ENCODE measurements around the gene SNRNP48. TPM values are rescaled to one million over a fixed set of nuclear protein-coding genes. Genes with fewer than 3 reads are reported as not detected.

SNRNP48 gene
- total RNA-seq, 4 donors from 2014 or later = 10.2 to 39.7 (median 14.6) TPM

DNA sequence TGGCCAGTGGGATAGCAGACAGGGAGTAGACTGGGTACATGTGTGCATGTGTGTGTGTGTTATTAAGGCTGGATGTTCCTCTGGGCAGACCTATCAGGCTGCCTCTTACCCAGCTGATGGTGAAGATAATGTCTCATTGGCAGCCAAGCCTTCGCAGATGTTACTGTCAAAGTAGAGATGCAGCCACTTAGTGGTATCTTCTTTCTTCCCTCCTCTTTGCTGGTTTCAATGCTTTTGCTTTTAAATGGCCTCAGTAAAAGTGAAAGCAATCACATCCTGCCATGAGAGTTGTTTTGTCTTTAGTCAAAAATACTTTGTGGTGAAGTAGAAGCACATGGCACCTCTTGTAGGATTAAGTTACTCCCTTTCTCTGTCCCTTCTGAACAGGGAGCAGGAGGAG lies 57.5 kb downstream of the SNRNP48 start:
- H3K4me3 ChIP-seq = no peak overlapping the region
- no peak overlapping the region for H3K27ac ChIP-seq
- no peaks in the 10 kb centered on the region for H3K4me1 ChIP-seq
- intact Hi-C loops (cut with DNase I; ENCODE audit: low total_unique reads) = no loop called here
- DNase-seq = no peak
- no peaks in the 10 kb centered on the region for H3K9me3 ChIP-seq
- TF ChIP-seq, protein P1, sequence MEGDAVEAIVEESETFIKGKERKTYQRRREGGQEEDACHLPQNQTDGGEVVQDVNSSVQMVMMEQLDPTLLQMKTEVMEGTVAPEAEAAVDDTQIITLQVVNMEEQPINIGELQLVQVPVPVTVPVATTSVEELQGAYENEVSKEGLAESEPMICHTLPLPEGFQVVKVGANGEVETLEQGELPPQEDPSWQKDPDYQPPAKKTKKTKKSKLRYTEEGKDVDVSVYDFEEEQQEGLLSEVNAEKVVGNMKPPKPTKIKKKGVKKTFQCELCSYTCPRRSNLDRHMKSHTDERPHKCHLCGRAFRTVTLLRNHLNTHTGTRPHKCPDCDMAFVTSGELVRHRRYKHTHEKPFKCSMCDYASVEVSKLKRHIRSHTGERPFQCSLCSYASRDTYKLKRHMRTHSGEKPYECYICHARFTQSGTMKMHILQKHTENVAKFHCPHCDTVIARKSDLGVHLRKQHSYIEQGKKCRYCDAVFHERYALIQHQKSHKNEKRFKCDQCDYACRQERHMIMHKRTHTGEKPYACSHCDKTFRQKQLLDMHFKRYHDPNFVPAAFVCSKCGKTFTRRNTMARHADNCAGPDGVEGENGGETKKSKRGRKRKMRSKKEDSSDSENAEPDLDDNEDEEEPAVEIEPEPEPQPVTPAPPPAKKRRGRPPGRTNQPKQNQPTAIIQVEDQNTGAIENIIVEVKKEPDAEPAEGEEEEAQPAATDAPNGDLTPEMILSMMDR (IDR thresholded peaks at IDR 0.05) = no peak
- no peak for TF ChIP-seq POLR2A (IDR thresholded peaks at IDR 0.05)
- H3K27me3 ChIP-seq = no peaks in the 10 kb centered on the region
- H3K36me3 ChIP-seq = no peaks in the 10 kb centered on the region

DNA sequence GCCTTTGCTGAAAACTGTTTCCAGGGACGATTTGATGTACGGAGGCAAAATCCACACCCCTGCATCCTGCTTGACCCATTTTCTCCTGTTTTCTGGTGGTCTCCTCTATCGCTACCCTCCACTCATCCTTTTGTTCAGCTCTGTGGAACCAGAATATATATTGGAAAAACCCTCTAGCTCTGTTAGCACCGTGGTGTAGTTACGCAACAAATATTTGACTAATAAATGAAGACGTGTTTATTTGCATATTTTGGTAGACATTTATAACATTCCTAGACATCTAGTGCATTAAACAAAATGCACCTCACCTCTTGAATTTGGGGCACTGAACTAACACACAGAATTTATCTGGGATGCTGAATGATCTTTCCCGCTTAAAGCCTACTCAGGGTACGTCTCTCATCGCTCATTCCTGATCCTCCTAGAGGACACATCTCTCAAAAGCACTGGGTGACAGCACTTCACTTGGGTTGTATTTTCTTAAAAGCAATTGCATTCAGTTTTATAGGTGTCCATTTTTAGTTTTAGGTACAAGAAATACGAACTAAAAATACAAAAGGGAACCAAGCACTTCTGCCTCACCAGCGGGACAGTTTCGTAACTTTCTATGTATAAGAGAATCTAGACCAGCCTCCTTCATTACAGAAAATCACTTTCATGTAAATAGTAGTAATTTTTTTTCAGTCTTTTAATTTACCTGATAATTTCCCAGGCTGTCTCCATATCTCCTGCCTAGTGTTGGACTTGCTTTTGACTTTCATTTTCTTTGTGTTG lies 59.2 kb downstream of the SNRNP48 start:
- H3K4me3 ChIP-seq = no peak overlapping the region
- H3K27me3 ChIP-seq = no peaks in the 10 kb centered on the region
- intact Hi-C loops (cut with DNase I; ENCODE audit: low total_unique reads) = no loop called here
- H3K4me1 ChIP-seq = no peaks in the 10 kb centered on the region
- no peaks in the 10 kb centered on the region for H3K36me3 ChIP-seq
- no peak for DNase-seq
- no peaks in the 10 kb centered on the region for H3K9me3 ChIP-seq
- TF ChIP-seq POLR2A (IDR thresholded peaks at IDR 0.05) = no peak
- TF ChIP-seq, protein P1 (IDR thresholded peaks at IDR 0.05) = no peak
- H3K27ac ChIP-seq = no peak overlapping the region

DNA sequence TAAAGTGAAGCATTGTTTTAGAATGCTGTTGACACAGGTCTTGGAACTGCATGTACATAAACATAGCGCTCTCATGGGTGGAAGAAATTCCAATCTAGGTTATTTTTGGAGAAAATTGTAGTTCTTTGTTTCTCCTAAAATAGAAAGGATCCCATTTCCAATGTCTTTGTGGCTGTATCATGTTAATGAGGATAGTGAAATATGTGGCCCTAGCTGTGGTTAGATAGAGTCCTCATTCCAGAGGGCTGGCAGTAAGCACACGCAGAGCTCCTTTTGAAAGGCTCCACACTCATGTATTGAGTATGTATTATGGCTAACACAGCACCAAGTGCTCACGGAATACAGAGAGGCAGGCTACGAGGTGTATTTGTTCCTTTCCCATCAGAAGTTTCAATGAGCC lies 60.9 kb downstream of the SNRNP48 start:
- intact Hi-C loops (cut with DNase I; ENCODE audit: low total_unique reads) = no loop called here
- no peak overlapping the region for H3K27ac ChIP-seq
- no peaks in the 10 kb centered on the region for H3K36me3 ChIP-seq
- H3K9me3 ChIP-seq = no peaks in the 10 kb centered on the region
- TF ChIP-seq, protein P1 (IDR thresholded peaks at IDR 0.05) = no peak
- no peak for TF ChIP-seq POLR2A (IDR thresholded peaks at IDR 0.05)
- DNase-seq = no peak
- no peaks in the 10 kb centered on the region for H3K4me1 ChIP-seq
- H3K4me3 ChIP-seq = no peak overlapping the region
- H3K27me3 ChIP-seq = no peaks in the 10 kb centered on the region

DNA sequence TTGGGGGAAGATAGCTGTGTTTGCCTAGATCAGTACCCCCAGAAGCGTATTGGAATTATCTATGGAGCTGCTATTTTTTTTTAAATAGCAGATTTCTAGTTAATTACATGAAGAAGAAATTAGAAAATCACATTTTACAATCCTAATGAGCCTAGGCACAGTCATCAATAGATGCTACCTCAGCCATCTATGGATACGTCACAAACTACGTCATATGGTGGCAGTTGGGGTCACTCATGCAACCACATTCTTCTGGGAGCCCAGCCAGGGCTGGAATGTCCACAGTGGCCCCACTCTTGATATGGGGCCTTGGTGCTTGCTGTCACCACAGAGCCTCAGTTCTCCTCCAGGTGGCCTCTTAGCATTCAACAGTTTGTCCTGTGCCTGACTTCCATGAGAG lies 63.0 kb downstream of the SNRNP48 start:
- intact Hi-C loops (cut with DNase I; ENCODE audit: low total_unique reads) = no loop called here
- no peak for DNase-seq
- Histone ChIP-seq H3K9me3 (no peaks in the 10 kb centered on the region), H3K27ac (no peak overlapping the region), H3K36me3 (no peaks in the 10 kb centered on the region), H3K27me3 (no peaks in the 10 kb centered on the region), H3K4me3 (no peak overlapping the region), H3K4me1 (no peaks in the 10 kb centered on the region)
- TF ChIP-seq POLR2A (IDR thresholded peaks at IDR 0.05) = no peak
- TF ChIP-seq, protein P1 (IDR thresholded peaks at IDR 0.05) = no peak

DNA sequence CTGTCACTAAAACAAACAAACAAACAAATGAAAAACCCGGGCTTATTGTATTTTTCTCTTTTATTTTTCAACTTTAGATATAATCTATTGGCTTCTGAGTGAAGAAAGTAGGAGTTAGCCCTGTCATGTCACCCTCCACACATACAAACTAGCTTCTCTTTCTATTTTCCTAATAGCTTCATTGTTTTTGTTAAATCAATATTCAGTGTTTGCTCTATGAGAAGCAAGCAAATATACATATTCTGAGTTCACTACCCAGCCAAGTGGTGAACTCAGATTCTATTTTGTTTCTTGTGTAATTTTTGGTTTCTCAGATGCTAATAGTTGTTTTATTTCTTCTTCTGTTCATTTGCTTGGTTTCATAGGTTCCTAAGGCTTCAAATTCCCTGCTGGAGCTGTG lies 66.4 kb downstream of the SNRNP48 start:
- intact Hi-C loops (cut with DNase I; ENCODE audit: low total_unique reads) = no loop called here
- no peak overlapping the region for H3K4me3 ChIP-seq
- no peak overlapping the region for H3K27ac ChIP-seq
- H3K9me3 ChIP-seq = no peaks in the 10 kb centered on the region
- H3K4me1 ChIP-seq = no peaks in the 10 kb centered on the region
- TF ChIP-seq, protein P1 (IDR thresholded peaks at IDR 0.05) = no peak
- no peak for TF ChIP-seq POLR2A (IDR thresholded peaks at IDR 0.05)
- H3K27me3 ChIP-seq = no peaks in the 10 kb centered on the region
- H3K36me3 ChIP-seq = no peaks in the 10 kb centered on the region
- no peak for DNase-seq

Data from uterus (tissue), 4 donors.